Measurements from ENCODE around the gene SPON2. TPM values are rescaled to one million over a fixed set of nuclear protein-coding genes. Genes with fewer than 3 reads are reported as not detected.
A peak's percentile ranks its signal among the peaks of the same experiment; 100 is the strongest.

Gene SPON2
- polyA plus RNA-seq, 1 donor (not counting 4 experiments of a cell fraction or from before 2014, with no cell fraction given) = 3.3 TPM

GRCh38 chr4:1166509-1167243 is 5.7 kb downstream of the SPON2 start:
- dilution Hi-C loops (cut with MboI; ENCODE audit: extremely low pct_ligation_motif_present, low sequenced_read_pairs) = no loop called here
- no peaks in the 10 kb centered on the region for H3K9me3 ChIP-seq (ENCODE audit: control insufficient read depth, low read depth, low read length)
- no peak for TF ChIP-seq CTCF (optimal IDR thresholded peaks at IDR 0.05 in 1 of 3, IDR thresholded peaks at IDR 0.05 in 1 of 3, conservative IDR thresholded peaks at IDR 0.05 in 1 of 3; ENCODE audit: extremely low read depth in 1 of 3, insufficient read depth in 2 of 3, low read length in 3 of 3)
- TF ChIP-seq EZH2 (IDR thresholded peaks at IDR 0.05; ENCODE audit: low read length) = no peak
- peaks cover 45% of the 10 kb centered on the region for H3K27me3 ChIP-seq (ENCODE audit: control insufficient read depth, extremely low read depth, insufficient read depth, low read length)
- H3K4me1 ChIP-seq (ENCODE audit: control insufficient read depth, extremely low read depth, insufficient read depth, low read length) = peaks cover 4% of the 10 kb centered on the region
- FAIRE-seq (no peak), DNase-seq (ENCODE audit: low read depth, low spot score) (no peak)
- H2AFZ ChIP-seq (ENCODE audit: control insufficient read depth, low read length) = no peak overlapping the region
- H3K9me1 ChIP-seq (ENCODE audit: control insufficient read depth, extremely low read depth, insufficient read depth, low read length) = no peaks in the 10 kb centered on the region
- no peaks in the 10 kb centered on the region for H3K36me3 ChIP-seq (ENCODE audit: control insufficient read depth in 2 of 2, extremely low read depth in 1 of 2, insufficient read depth in 2 of 2, low read length in 2 of 2)
- H3K4me2 ChIP-seq (ENCODE audit: control insufficient read depth, extremely low read depth, insufficient read depth, low read depth, low read length) = peak overlapping the region; percentile 88
- peaks cover 2% of the 10 kb centered on the region for H4K20me1 ChIP-seq (ENCODE audit: control insufficient read depth, extremely low read depth, insufficient read depth, low read length)
- peak overlapping the region in 1 of 3 experiments; percentile 60 for H3K4me3 ChIP-seq (ENCODE audit: control insufficient read depth in 2 of 3, extremely low read depth in 1 of 3, insufficient read depth in 2 of 3, low read depth in 1 of 3, low read length in 3 of 3)
- H3K27ac ChIP-seq (ENCODE audit: control insufficient read depth, insufficient read depth, low read length) = no peak overlapping the region
- no peak overlapping the region for H3K9ac ChIP-seq (ENCODE audit: control insufficient read depth, extremely low read depth, insufficient read depth, low read length)
- H3K79me2 ChIP-seq (ENCODE audit: control insufficient read depth, insufficient read depth, low read length) = no peaks in the 10 kb centered on the region

GRCh38 chr4:1164956-1165545 is 7.3 kb downstream of the SPON2 start:
- TF ChIP-seq CTCF (optimal IDR thresholded peaks at IDR 0.05 in 1 of 3, IDR thresholded peaks at IDR 0.05 in 1 of 3, conservative IDR thresholded peaks at IDR 0.05 in 1 of 3; ENCODE audit: extremely low read depth in 1 of 3, insufficient read depth in 2 of 3, low read length in 3 of 3) (no peak), EZH2 (IDR thresholded peaks at IDR 0.05; ENCODE audit: low read length) (no peak)
- Histone ChIP-seq H3K9me3 (ENCODE audit: control insufficient read depth, low read depth, low read length) (no peaks in the 10 kb centered on the region), H3K79me2 (ENCODE audit: control insufficient read depth, insufficient read depth, low read length) (no peaks in the 10 kb centered on the region), H3K4me2 (ENCODE audit: control insufficient read depth, extremely low read depth, insufficient read depth, low read depth, low read length) (no peak overlapping the region), H3K27me3 (ENCODE audit: control insufficient read depth, extremely low read depth, insufficient read depth, low read length) (peaks cover 30% of the 10 kb centered on the region), H3K4me1 (ENCODE audit: control insufficient read depth, extremely low read depth, insufficient read depth, low read length) (peaks cover 4% of the 10 kb centered on the region), H4K20me1 (ENCODE audit: control insufficient read depth, extremely low read depth, insufficient read depth, low read length) (peaks cover 2% of the 10 kb centered on the region), H3K36me3 (ENCODE audit: control insufficient read depth in 2 of 2, extremely low read depth in 1 of 2, insufficient read depth in 2 of 2, low read length in 2 of 2) (no peaks in the 10 kb centered on the region), H3K4me3 (ENCODE audit: control insufficient read depth in 2 of 3, extremely low read depth in 1 of 3, insufficient read depth in 2 of 3, low read depth in 1 of 3, low read length in 3 of 3) (no peak overlapping the region), H3K9ac (ENCODE audit: control insufficient read depth, extremely low read depth, insufficient read depth, low read length) (no peak overlapping the region), H2AFZ (ENCODE audit: control insufficient read depth, low read length) (no peak overlapping the region), H3K9me1 (ENCODE audit: control insufficient read depth, extremely low read depth, insufficient read depth, low read length) (no peaks in the 10 kb centered on the region), H3K27ac (ENCODE audit: control insufficient read depth, insufficient read depth, low read length) (no peak overlapping the region)
- DNase-seq (ENCODE audit: low read depth, low spot score) (no peak), FAIRE-seq (no peak)
- dilution Hi-C loops (cut with MboI; ENCODE audit: extremely low pct_ligation_motif_present, low sequenced_read_pairs) = no loop called here

Data from keratinocyte (primary cell).